HepG2 (cell line): ENCODE measurements around the gene TEX28.

Experiments
- EZH2 ChIP-seq: conservative IDR thresholded peaks from 2 replicates; pipeline ENCODE4 v1.6.1; 2012; ENCODE audit warnings: mild to moderate bottlenecking, low read depth, low read length, moderate library complexity
- HCFC1 ChIP-seq: fragments of 150-350 bp; IDR thresholded peaks from 2 replicates; pipeline ENCODE4 v1.6.1; 2014; ENCODE audit warnings: low read depth, low read length
- MEIS2 ChIP-seq: sonication (generic); formaldehyde crosslinking; IDR thresholded peaks from 2 replicates; pipeline ENCODE4 v1.9.0; 2021; ENCODE audit warnings: mild to moderate bottlenecking, missing genetic modification reagents

GRCh38 chrX:154333116-154333515 lies 38.2 kb upstream of the TEX28 start:
- TF ChIP-seq MEIS2 (CRISPR knock-in tag) (no peak), HCFC1 (no peak), EZH2 (no peak)
